CD14-positive monocyte (primary cell): Measurements from ENCODE around the gene PGM2L1. TPM values are rescaled to one million over a fixed set of nuclear protein-coding genes. Genes with fewer than 3 reads are reported as not detected.

ENCODE experiments used
- DNase-seq, 3 donors: peaks; one replicate each; pipeline ENCODE4 v3.0.0-alpha.2; 2011 to 2022
- H2AFZ ChIP-seq: 2 replicates; pipeline ENCODE4 v1.6.0; 2012; ENCODE audit warnings: mild to moderate bottlenecking, low read depth, low read length, inconsistent platforms; ENCODE audit not compliant: insufficient read depth, poor library complexity, severe bottlenecking
- H3K27ac ChIP-seq, 2 donors: 1 replicate in 1 of 2; 2 replicates in 1 of 2; pipeline ENCODE4 v1.5.1; 2012 to 2013; ENCODE audit warnings: low read length in 2 of 2, control low read depth in 1 of 2, inconsistent platforms in 1 of 2, low read depth in 1 of 2, mild to moderate bottlenecking in 1 of 2
- H3K27me3 ChIP-seq, 2 donors: one replicate each; pipeline versions ENCODE4 v1.6.0 to v1.6.1; 2011 to 2013; ENCODE audit warnings: low read length in 2 of 2; ENCODE audit not compliant: control insufficient read depth in 2 of 2, insufficient read depth in 2 of 2
- H3K36me3 ChIP-seq, 2 donors: replicated peaks in 1 of 2; 1 replicate in 1 of 2; 2 replicates in 1 of 2; pipeline versions ENCODE4 v1.5.1 to v1.6.1; 2012 to 2013; ENCODE audit warnings: low read length in 2 of 2, control low read depth in 1 of 2, inconsistent platforms in 1 of 2, mild to moderate bottlenecking in 1 of 2; ENCODE audit not compliant: insufficient read depth in 2 of 2, control insufficient read depth in 1 of 2
- H3K4me1 ChIP-seq, 2 donors: 1 replicate in 1 of 2; 2 replicates in 1 of 2; pipeline versions ENCODE4 v1.5.1 to v1.6.1; 2012 to 2013; ENCODE audit warnings: low read length in 2 of 2, control low read depth in 1 of 2, inconsistent platforms in 1 of 2, mild to moderate bottlenecking in 1 of 2, moderate library complexity in 1 of 2; ENCODE audit not compliant: insufficient read depth in 2 of 2, control insufficient read depth in 1 of 2
- H3K4me2 ChIP-seq: replicated peaks from 2 replicates; pipeline ENCODE3; 2012; ENCODE audit warnings: low read length, moderate library complexity, mild to moderate bottlenecking; ENCODE audit not compliant: poor library complexity, severe bottlenecking; ENCODE audit errors: extremely low read depth
- H3K4me3 ChIP-seq, 3 experiments: fragments of 200-600 bp in 1 of 3; sonication (generic) in 1 of 3; replicated peaks in 1 of 3; 1 replicate in 2 of 3; 2 replicates in 1 of 3; pipeline ENCODE4 v1.5.1; 2011 to 2013; ENCODE audit warnings: low read length in 3 of 3, mild to moderate bottlenecking in 3 of 3, control low read depth in 2 of 3, low read depth in 2 of 3, inconsistent platforms in 1 of 3, moderate library complexity in 1 of 3
- H3K79me2 ChIP-seq: 2 replicates; pipeline ENCODE4 v1.6.0; 2012; ENCODE audit warnings: mild to moderate bottlenecking, control low read depth, inconsistent platforms, low read length, moderate library complexity; ENCODE audit not compliant: insufficient read depth
- H3K9ac ChIP-seq: 2 replicates; pipeline ENCODE4 v1.6.0; 2017; ENCODE audit warnings: low read length, mild to moderate bottlenecking; ENCODE audit not compliant: insufficient read depth, poor library complexity, severe bottlenecking
- H3K9me3 ChIP-seq, 2 donors: replicated peaks in 1 of 2; 1 replicate in 1 of 2; 2 replicates in 1 of 2; pipeline versions ENCODE4 v1.5.1 to v1.6.1; 2012 to 2013; ENCODE audit warnings: low read length in 2 of 2, control low read depth in 1 of 2; ENCODE audit not compliant: control insufficient read depth in 1 of 2, insufficient read depth in 1 of 2
- H4K20me1 ChIP-seq: 2 replicates; pipeline ENCODE4 v1.6.0; 2012; ENCODE audit warnings: mild to moderate bottlenecking, low read length, control low read depth, moderate library complexity; ENCODE audit not compliant: insufficient read depth
- H3K27ac Mint-ChIP-seq, 7 donors: one replicate each; pipeline ENCODE4 v1.8.0; 2020; ENCODE audit warnings: mild to moderate bottlenecking in 7 of 7, mixed read lengths in 7 of 7, moderate library complexity in 6 of 7, inconsistent platforms in 2 of 7
- H3K27me3 Mint-ChIP-seq, 3 donors: one replicate each; pipeline ENCODE4 v1.8.0; 2021 to 2022; ENCODE audit warnings: low read depth in 3 of 3, mild to moderate bottlenecking in 3 of 3, mixed read lengths in 3 of 3, moderate library complexity in 3 of 3, inconsistent platforms in 1 of 3
- H3K36me3 Mint-ChIP-seq, 2 donors: one replicate each; pipeline ENCODE4 v1.8.0; 2020; ENCODE audit warnings: mixed read lengths in 2 of 2, inconsistent platforms in 1 of 2, mild to moderate bottlenecking in 1 of 2
- H3K4me1 Mint-ChIP-seq: one replicate; pipeline ENCODE4 v1.8.0; 2020; ENCODE audit warnings: mild to moderate bottlenecking, mixed read lengths
- H3K4me3 Mint-ChIP-seq, 2 donors: one replicate each; pipeline ENCODE4 v1.8.0; 2020; ENCODE audit warnings: mild to moderate bottlenecking in 2 of 2, mixed read lengths in 2 of 2, moderate library complexity in 1 of 2
- H3K9me3 Mint-ChIP-seq, 7 donors: one replicate each; pipeline ENCODE4 v1.8.0; 2020 to 2022; ENCODE audit warnings: mixed read lengths in 7 of 7, mild to moderate bottlenecking in 6 of 7, moderate library complexity in 6 of 7, inconsistent platforms in 2 of 7
- WGBS: methylation state at CpG from one replicate; pipeline ENCODE4 v1.1.5; 2013; ENCODE audit warnings: missing lambda C conversion rate; ENCODE audit not compliant: insufficient coverage; 5-methylcytosine and 5-hydroxymethylcytosine counted together
- intact Hi-C, 2 donors: fragments of 100-400 bp; cut with micrococcal nuclease; formaldehyde crosslinking; loops; one replicate each; pipeline versions ENCODE4 v1.15.0 to v1.15.1; 2023
- polyA plus RNA-seq, 3 donors: library from polyadenylated mRNA; depleted of rRNA in 1 of 3; unstranded in 2 of 3; stranded (reverse) in 1 of 3; fragments of 300-500 nt in 2 of 3; fragments of >200 nt in 1 of 3; fragmentation: Illumina TruSeq in 2 of 3; gene quantifications; 1 replicate in 2 of 3; 2 replicates in 1 of 3; pipeline ENCODE4 v1.2.3, GENCODE V29; 2012 to 2021
- TF ChIP-seq, protein P1 (sequence below): fragments of 200-600 bp; IDR thresholded peaks from one replicate; pipeline ENCODE4 v1.8.0; 2022; ENCODE audit warnings: antibody characterized with exemption, mild to moderate bottlenecking

PGM2L1 gene
- polyA plus RNA-seq, 3 donors: 0.25 to 0.81 (median 0.62) TPM

DNA sequence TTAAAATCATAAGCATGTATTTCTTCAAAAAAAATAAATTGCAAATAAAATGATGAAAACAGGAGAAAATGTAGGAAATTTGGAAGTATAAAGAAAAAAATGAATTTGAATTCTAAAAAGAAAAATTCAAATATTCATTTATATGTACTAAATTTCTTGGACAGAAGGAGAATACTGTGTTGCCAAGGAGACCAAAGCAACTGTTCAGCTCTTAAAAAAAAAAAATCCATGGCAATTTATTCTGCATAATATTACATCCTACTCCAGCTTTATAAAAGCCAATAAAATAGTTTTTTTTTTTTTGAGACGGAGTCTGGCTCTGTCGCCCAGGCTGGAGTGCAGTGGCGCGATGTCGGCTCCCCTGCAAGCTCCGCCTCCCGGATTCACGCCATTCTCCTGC lies 6.0 kb downstream of the PGM2L1 start:
- intact Hi-C loops: loop anchor here (5.0 to 10.0 kb wide), 2 partner anchors 175 to 183 kb away; no protein-coding TSS in a partner anchor
- H3K4me1 Mint-ChIP-seq: peaks cover 14% of the 10 kb centered on the region

DNA sequence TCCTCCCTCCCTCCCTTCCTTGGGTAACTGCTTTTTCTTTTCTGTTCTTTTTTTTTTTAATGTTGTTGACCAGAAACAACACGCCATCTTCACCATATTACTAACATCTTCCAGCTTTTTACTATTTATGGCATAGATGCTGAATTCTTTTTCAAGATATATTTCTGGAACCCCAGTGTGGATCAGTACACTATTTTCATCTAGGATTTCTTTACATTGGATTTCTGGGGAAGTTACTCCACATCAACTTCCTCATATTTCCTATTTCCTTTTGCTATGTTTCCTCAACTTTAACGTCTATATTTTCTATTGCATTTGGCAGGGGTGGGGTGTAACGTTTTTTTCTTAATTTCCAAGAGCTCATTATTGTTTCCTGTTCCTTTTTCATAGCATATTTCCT lies 7.0 kb downstream of the PGM2L1 start:
- no peaks in the 10 kb centered on the region for H3K27me3 ChIP-seq
- Mint-ChIP-seq H3K27me3 (peaks cover 0 to 1% (median 0%) of the 10 kb centered on the region in 3 donors), H3K36me3 (no peaks in the 10 kb centered on the region), H3K4me3 (no peak overlapping the region), H3K9me3 (no peaks in the 10 kb centered on the region), H3K4me1 (peaks cover 14% of the 10 kb centered on the region), H3K27ac (no peak overlapping the region)
- no peak overlapping the region for H3K4me3 ChIP-seq
- no CpG with 5 or more reads among the region's 3 CpGs for WGBS
- no peaks in the 10 kb centered on the region for H3K36me3 ChIP-seq
- TF ChIP-seq, protein P1, sequence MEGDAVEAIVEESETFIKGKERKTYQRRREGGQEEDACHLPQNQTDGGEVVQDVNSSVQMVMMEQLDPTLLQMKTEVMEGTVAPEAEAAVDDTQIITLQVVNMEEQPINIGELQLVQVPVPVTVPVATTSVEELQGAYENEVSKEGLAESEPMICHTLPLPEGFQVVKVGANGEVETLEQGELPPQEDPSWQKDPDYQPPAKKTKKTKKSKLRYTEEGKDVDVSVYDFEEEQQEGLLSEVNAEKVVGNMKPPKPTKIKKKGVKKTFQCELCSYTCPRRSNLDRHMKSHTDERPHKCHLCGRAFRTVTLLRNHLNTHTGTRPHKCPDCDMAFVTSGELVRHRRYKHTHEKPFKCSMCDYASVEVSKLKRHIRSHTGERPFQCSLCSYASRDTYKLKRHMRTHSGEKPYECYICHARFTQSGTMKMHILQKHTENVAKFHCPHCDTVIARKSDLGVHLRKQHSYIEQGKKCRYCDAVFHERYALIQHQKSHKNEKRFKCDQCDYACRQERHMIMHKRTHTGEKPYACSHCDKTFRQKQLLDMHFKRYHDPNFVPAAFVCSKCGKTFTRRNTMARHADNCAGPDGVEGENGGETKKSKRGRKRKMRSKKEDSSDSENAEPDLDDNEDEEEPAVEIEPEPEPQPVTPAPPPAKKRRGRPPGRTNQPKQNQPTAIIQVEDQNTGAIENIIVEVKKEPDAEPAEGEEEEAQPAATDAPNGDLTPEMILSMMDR: no peak
- H3K9ac ChIP-seq: no peak overlapping the region
- no peaks in the 10 kb centered on the region for H3K79me2 ChIP-seq
- peaks cover 2 to 9% of the 10 kb centered on the region in 2 donors for H3K4me1 ChIP-seq
- H4K20me1 ChIP-seq: no peaks in the 10 kb centered on the region
- H3K27ac ChIP-seq: no peak overlapping the region
- no peak for DNase-seq
- intact Hi-C loops: loop anchor here (5.0 to 10.0 kb wide), 2 partner anchors 176 to 184 kb away; no protein-coding TSS in a partner anchor
- H3K4me2 ChIP-seq: no peak overlapping the region
- H3K9me3 ChIP-seq: no peaks in the 10 kb centered on the region
- H2AFZ ChIP-seq: no peak overlapping the region

More for the DNA sequence above, 6.0 kb downstream of the PGM2L1 start:
- TF ChIP-seq, protein P1: no peak
- Mint-ChIP-seq H3K27ac (no peak overlapping the region), H3K27me3 (peaks cover 0 to 2% (median 0%) of the 10 kb centered on the region in 3 donors), H3K4me3 (no peak overlapping the region), H3K9me3 (no peaks in the 10 kb centered on the region), H3K36me3 (no peaks in the 10 kb centered on the region)
- no peak overlapping the region for H3K9ac ChIP-seq
- no peak overlapping the region for H3K4me3 ChIP-seq
- H3K79me2 ChIP-seq: no peaks in the 10 kb centered on the region
- no peak overlapping the region for H3K4me2 ChIP-seq
- no peaks in the 10 kb centered on the region for H3K27me3 ChIP-seq
- H3K27ac ChIP-seq: no peak overlapping the region
- H3K9me3 ChIP-seq: no peaks in the 10 kb centered on the region
- DNase-seq: no peak
- H3K36me3 ChIP-seq: no peaks in the 10 kb centered on the region
- no peak overlapping the region for H2AFZ ChIP-seq
- 100% methylated on average over 2 of the region's 8 CpGs for WGBS
- H3K4me1 ChIP-seq: peaks cover 2 to 9% of the 10 kb centered on the region in 2 donors
- no peaks in the 10 kb centered on the region for H4K20me1 ChIP-seq
